HG02970 (cell line): ENCODE data around the gene RXFP4.
"Not testable (repeated sequence)": the region's sequence is repeated elsewhere in the genome, so short reads cannot be mapped to it uniquely, and the experiment has no call there.

Experiments used
- ATAC-seq: cut with Tn5 transposase; IDR thresholded peaks from one replicate; pipeline ENCODE4 v1.9.1; 2021; ENCODE audit warnings: mild to moderate bottlenecking, moderate library complexity, moderate number of reproducible peaks; ENCODE audit not compliant: unreplicated experiment, low FRiP score

Gene RXFP4

DNA sequence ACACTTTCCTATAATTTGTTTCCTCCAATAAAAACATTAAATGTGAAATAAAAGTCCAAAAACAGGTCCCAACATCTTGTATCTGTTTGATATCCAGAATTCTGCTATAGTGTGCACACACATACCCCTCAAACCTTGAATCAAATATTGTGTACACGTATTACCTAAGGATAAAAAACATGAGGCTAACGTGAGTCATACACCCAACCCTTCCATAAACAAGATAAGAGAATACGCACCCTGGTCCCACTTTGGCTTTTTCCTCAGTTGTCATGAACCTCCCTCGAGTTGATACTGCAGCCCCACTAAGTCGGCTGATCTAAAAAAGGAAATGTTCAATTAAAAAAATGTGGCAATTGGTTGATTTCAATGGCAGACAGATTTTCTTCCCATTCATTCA is 12.4 kb upstream of the RXFP4 start:
- no peak for ATAC-seq

DNA sequence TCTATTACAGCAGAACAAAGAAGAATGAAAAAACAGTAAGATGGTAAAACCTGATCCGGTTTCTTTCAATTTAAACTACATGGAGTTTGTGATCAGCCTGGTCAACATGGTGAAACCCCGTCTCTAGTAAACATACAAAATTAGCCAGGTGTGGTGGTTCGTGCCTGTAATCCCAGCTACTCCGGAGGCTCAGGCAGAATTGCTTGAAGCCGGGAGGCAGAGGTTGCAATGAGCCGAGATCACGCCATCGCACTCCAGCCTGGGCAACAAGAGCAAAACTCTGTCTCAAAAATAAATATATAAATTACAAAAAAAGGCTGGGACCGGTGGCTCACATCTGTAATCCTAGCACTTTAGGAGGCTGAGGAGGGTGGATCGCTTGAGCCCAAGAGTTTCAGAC is 10.7 kb upstream of the RXFP4 start:
- not testable (repeated sequence) for ATAC-seq

DNA sequence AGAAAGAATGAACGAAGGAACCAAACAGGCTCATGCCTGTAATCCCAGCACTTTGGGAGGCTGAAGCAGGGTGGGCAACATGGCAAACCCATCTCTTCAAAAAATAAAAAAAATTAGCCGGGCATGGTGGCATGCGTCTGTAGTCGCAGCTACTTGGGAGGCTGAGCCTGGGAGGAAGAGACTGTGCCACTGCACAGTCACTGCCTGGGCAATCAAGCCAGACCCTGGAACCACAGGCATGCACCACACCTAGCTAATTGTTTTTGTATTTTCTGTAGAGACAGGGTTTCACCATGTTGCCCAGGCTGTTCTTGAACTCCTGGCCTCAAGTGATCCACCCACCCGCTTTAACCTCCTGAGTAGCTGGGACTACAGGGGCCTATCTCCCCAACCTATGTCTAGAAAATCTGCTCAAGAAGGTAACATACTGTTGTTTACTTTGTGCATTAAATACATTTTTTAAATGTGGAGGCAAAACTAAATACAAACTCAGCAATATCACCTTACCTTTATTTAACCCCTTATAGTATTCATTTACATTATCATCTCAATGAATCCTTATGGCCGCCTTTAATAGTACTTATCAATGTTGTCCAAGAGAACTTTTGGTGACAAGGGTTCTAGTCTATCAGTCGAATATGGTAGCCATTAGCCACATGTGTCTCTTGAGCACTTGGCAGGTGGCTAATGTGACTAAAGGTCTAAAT is 10.0 kb upstream of the RXFP4 start:
- no peak for ATAC-seq

DNA sequence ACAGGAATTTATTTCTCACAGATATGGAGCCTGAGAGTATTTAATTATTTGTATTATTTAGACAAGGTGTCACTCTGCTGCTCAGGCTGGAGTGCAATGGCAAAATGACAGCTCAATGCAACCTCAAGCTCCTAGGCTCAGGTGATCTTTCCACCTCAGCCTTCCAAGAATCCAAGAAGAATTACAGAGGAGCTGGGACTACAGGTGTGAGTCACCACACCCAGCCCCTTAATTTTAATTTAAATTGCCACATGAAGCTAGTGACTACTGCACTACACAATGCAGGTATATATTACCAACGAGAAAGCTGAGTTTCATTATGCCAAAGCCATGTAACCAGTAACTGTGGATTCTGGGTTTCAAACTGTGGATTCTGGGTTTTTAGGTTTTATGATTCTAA is 9.4 kb upstream of the RXFP4 start:
- no peak for ATAC-seq

DNA sequence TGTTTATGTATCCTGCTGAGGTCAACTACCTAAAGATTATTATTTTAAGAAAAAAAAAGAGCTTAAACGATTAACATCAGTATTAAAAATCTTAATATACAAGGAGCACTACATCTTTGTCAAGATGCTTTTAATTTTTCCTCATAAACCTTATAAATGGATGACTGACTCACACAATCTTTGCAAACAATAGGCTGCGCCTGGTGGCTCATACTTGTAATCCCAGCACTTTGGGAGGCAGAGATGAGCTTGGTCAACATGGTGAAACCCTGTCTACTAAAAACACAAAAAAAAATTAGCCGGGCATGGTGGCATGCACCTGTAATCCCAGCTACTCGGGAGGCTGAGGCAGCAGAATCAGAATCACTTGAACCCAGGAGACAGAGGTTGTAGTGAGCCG is 9.0 kb upstream of the RXFP4 start:
- no peak for ATAC-seq

DNA sequence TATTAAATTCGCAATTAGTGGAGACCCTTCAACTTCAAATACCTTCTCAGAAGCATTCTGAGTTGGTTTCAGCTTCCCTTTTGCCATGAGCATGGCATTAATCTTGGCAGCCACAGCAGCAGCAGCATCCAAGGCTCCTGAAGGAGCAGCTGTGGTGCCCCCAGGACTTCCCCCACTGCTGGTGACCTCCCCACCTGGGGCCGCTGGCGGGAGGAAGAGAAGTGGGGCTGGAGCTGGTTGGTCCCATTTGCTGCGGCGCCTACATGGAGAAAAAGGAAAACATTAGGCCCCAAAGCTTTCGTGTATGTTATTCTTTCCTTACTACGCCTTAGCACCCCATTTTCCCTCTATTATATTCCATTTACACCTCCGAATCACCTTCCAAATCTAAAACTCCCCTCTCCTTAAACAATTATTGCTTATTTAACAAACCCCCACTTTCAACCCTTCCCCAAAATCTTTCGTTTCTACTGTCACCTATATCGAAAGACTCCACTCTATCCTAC is 7.8 kb upstream of the RXFP4 start:
- peak; percentile 11 for ATAC-seq

DNA sequence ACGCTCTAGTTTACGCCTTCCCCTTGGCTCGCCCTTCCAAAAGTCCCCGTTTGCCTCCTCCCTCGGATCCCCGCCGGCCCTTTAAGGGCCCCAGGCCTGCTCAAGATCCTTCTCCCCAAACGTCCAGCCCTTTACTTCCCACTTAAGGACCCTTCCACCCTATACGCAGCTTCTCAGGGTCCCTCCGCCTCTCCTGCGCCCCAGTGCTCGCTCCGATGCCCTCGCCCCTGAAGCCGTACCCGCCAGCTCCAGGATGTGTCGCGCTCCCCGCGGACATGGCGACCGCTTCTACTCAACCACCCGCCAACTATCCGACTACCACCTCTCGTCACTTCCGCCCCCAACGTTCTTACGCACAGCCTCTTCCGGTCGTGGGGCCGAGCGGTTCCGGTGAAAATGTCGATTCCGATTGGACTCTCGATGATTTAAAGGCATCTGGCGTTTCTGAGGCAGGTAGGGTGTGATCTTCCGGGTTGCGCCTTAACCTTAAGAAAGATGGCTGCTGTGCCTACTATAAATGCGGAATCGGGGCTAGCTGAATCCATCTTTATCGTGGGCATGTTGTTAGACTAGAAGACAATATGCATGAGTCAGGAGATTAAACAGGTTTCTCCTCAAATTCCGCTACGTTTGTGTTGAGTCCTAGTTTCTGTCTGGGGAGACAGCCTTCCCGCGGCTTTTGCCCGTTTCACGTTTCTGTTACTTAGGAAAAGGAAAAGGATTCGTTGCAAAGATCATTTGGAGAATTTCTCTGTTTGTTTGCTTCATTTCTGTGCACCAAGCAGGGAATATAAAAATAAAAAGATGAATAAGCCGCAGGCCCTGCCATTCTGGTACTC is 7.1 kb upstream of the RXFP4 start, which contains the start of gene KHDC4:
KHDC4 (minus strand) TSS at position 317 of the 839 bp plus-strand sequence; CDS start at position 277, 40 bp downstream.
- peak; percentile 92 for ATAC-seq

DNA sequence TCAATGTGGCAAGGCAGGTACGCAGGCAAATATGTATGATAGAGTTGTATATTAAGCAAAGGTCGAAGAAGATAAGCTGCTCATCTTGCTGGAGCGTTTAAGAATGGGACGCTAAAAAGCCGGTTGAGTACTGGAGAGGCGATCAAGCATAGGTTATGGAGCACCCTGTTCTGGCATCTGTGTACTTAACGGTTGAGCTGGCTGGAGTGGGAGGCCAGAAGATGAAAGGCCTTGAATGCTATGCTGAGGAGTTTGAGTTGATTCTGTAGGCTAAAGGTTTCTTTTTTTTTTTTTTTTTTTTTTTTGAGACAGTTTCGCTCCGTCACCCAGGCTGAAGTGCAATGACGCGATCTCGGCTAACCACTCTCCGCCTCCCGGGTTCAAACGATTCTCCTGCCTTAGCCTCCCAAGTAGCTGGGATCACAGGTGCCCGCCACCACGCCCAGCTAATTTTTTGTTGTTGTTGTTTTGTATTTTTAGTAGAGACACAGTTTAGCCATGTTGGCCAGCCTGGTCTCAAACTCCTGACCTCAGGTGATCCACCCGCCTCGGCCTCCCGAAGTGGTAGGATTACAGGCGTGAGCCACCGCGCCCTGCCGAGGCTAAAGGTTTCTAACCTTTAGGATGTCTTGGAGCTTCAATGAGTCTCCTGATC is 6.4 kb upstream of the RXFP4 start:
- ATAC-seq = no peak

DNA sequence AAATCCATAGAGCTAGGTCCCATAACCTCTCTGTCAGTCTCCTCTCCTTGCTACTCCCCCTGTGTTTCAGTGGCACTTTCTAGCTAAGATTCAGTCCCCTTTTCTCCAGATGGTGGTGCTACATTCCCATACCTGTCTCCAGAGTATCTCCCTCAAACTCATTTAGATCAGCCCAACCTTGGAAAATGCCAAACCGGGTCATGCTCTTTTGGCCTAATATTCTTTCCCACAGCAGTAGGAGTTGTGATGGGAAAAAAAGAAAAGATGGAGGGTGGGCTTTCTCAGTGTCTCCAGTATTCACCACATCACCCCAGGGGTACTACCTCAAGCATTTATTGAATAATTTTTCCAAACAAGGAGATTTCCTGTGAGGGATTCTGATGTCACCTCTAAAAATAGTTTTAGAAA is 3.2 kb upstream of the RXFP4 start:
- no peak for ATAC-seq

DNA sequence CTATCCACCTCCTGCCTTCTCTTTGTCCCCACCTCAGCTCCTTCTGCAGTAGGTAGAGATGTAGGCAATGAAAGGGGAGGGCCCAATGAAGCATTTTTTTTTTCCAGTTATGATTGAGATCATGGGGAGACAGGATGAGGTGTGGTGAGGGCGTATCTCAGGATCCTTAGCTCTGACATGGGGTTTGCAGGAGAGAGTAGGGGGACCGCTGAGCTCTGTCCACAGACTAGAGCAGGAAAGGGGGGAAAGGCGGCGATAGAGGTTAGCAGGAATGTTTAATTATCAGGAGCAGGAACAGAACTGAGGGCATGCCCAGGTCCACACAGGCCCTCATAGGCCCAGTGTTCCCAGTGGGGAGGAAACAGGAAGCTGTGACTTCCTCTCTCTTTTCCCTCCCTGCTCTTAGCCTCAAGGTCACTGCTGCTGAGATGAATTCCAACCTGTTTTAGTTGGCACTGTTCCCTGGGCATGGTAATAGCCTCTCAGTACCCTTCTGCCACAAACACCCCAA is 901 bp upstream of the RXFP4 start:
- ATAC-seq = no peak

DNA sequence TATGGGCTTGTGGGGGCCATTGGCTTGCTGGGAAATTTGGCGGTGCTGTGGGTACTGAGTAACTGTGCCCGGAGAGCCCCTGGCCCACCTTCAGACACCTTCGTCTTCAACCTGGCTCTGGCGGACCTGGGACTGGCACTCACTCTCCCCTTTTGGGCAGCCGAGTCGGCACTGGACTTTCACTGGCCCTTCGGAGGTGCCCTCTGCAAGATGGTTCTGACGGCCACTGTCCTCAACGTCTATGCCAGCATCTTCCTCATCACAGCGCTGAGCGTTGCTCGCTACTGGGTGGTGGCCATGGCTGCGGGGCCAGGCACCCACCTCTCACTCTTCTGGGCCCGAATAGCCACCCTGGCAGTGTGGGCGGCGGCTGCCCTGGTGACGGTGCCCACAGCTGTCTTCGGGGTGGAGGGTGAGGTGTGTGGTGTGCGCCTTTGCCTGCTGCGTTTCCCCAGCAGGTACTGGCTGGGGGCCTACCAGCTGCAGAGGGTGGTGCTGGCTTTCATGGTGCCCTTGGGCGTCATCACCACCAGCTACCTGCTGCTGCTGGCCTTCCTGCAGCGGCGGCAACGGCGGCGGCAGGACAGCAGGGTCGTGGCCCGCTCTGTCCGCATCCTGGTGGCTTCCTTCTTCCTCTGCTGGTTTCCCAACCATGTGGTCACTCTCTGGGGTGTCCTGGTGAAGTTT is 550 bp downstream of the RXFP4 start:
- ATAC-seq = no peak

DNA sequence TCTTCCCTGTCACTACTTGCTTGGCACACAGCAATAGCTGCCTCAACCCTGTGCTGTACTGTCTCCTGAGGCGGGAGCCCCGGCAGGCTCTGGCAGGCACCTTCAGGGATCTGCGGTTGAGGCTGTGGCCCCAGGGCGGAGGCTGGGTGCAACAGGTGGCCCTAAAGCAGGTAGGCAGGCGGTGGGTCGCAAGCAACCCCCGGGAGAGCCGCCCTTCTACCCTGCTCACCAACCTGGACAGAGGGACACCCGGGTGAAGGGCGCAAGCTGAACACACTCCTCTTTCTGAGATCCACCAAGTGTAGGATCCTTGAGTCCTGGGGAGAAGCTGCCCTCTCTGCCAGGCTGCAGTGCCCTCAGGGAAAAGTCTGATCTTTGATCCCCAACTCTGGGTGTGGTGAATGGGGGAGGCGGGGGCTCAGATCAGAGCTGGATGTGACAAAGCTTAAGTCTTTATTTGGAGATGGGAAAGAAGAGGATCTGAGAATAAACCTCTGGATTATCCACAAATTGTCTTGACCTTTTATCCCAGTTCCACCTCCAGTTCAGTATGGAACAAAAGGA is 1.2 kb downstream of the RXFP4 start:
- no peak for ATAC-seq

DNA sequence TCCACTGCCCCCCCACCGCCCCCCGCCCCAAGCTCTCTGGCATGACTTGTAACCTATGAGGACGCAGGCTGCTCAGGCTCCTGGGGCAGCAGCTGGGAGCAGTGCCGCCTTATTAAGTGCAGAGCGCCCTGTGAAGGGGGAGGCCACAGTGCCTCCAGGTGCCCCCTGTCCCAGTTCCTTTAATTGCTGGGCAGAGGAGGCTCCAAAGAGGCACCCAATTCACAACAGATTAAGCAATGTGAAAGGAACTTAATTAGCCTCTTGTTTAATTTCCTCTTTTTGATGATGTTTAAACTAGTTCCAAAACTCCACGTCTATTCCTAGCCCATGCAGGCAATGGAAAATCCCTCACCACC is 3.0 kb downstream of the RXFP4 start:
- ATAC-seq = no peak

DNA sequence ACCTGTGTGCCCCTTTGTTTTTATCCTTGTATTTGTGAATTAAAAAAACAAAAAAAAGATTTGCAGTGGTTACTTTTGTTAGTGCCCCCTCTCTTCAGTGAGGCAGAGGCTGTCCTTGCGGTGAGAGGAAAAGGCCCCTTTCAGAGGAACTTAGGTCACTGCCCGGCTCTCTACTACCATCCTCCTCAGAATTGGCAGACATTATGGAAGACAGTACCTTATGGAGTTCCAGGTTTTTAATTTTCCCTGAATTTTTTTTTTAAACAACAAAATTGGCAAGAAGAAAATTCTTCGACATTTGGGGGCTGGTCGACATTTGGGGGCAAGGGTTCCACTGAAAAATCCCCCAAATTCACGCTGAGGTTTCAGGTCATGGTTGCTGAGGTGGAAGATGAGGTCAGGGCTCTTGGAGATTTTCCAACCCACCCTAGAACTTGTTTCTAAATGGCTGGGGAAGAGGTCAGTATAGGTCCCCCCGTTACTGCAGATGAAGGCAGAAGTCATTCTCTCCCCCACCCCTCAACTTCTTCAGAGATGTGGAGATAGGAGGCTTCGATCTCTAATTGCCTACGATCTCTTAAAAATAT is 5.3 kb downstream of the RXFP4 start:
- ATAC-seq = peak; percentile 10

DNA sequence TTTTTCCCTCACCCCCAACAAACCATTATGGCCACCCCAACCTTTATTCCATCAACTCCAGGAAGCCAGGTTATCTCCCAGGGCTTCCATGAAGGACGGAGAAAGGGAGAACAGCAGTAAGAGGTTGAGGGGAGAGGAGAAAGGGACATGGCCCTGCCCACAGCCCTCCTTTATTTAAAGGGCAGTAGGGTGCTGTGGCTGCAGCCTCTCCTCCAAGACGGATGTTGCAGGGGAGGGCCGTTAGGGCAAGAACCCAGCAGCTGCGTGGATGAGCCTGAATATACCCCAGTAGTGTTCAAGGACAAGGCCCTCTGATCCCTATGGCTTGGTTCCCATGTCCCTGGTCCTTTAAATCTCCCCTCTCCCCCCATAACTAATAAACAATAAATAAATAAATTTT is 5.9 kb downstream of the RXFP4 start:
- no peak for ATAC-seq

DNA sequence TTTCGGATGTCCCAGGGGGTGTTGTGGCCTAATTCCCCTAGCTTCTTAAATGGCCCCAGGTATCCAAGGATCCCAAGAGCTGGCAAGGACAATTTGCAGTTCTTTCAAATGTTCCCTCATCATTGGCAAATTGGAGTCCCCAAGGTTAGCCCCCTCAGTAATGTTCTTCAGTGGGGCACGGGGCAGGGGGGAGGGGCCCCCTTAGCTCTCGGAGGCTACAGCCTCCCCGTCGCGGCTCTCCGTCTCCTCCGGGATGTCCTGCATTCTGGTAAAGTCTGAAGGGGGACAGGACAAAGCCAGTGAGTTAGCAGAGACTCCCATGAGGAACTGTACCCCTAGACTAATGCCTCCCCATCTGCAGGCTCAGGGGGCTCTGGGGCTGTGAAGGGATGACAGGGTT is 6.3 kb downstream of the RXFP4 start:
- ATAC-seq = no peak

DNA sequence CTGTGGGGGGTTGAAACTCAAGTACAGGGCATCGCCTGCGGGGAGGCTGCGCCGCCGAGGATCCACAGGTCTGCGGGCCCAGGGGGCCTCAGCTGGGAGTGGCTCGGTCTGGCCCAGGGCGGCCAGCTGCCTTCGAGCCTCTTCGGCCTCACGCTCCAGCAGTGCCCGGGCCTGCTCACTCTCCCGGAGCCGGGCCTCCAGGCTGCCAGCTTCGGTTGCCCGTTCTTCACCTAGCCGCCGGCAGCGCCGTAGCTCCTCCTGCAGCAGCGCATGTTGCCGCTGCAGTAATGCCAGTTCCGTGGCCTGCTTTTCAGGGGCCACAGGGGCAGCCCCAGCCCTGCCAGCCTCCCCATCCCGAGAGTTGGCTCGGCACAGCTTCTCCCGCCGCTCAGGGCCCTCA is 9.4 kb downstream of the RXFP4 start:
- ATAC-seq = no peak

DNA sequence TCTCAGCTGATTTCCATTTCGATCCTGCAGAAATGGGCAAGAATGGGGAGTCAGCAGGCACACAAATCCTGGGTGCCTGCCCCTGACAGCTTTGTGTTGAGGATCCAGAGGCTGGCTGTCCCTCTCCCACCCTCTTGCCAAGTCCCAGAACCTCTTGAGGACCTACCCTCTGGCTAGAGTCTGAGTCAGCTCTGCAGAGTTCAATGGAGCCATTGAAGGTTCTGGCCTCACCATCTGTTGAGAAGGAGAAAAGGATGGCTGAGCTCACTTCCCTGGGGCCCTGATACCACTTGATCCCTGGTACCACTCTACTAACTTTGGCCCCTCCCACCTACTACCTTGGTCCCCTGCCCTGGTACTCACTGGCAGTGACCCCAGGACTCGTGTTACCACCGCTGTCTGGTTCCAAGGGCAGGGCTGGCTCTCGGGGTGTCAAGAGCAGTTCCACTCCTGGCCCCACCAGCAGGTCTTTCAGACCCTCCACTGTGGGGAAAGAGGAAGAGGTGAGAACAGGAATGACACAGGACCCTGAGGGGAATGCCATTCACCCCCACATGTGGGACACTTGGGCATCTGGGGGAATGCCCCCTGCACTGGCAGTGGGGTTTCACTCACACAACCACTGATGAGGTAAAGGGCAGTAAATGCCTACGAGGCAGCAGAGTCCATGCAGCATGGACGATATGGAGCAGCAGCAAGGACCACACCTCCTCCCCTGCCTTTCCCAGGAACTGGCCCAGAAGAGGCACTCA is 10.5 kb downstream of the RXFP4 start:
- no peak for ATAC-seq

DNA sequence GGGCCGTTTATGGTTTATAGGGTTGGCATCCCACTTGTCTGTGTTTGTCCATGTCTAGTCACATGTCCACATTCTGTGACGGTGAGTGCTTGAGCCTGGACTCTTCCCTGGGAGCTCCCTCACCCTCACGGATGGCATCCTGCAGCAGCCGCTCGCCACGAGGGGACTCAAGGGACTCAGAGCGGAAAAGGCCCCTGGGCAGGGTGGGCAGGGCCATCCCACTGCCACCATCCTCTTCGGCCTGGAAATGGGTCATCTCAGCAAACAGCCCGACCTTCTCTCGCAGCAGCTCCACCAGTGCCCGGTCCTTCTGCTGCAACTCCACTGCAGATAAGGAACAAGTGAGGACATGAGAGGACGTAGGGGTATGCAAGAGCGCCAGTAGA is 11.1 kb downstream of the RXFP4 start:
- ATAC-seq = no peak
